WTC11 (cell line): ENCODE data around the gene POPDC3. TPM values are rescaled to one million over a fixed set of nuclear protein-coding genes. Genes with fewer than 3 reads are reported as not detected.

Experiments
- ATAC-seq: fragments of 200-7000 bp; cut with Tn5 transposase; 2 replicates; pipeline ENCODE4 v1.10.0; 2021; ENCODE audit warnings: mild to moderate bottlenecking, moderate library complexity
- CTCF ChIA-PET: fragments of 300-600 bp; sonication (Branson Sonifier 250); formaldehyde crosslinking; loops from one replicate; lab custom pipeline; 2021; ENCODE audit warnings: antibody characterized with exemption; lab: Charles Lee
- POLR2A ChIA-PET: fragments of 350-600 bp; sonication (Branson Sonifier 250); formaldehyde crosslinking; loops from one replicate; lab custom pipeline; 2021; ENCODE audit warnings: antibody characterized with exemption; lab: Charles Lee
- DNase-seq: peaks from one replicate; pipeline ENCODE4 v3.0.0; 2021; ENCODE audit warnings: low spot score
- H3K27ac Mint-ChIP-seq: 2 replicates; pipeline ENCODE4 v1.8.0; 2021; ENCODE audit warnings: mixed read lengths
- H3K27me3 Mint-ChIP-seq: 2 replicates; pipeline ENCODE4 v1.8.0; 2021; ENCODE audit warnings: low read depth, mild to moderate bottlenecking, moderate library complexity, mixed read lengths
- H3K36me3 Mint-ChIP-seq: 2 replicates; pipeline ENCODE4 v1.8.0; 2021; ENCODE audit warnings: mixed read lengths
- H3K4me1 Mint-ChIP-seq: 2 replicates; pipeline ENCODE4 v1.8.0; 2022; ENCODE audit warnings: mixed read lengths
- H3K4me3 Mint-ChIP-seq: 2 replicates; pipeline ENCODE4 v1.8.0; 2021; ENCODE audit warnings: mild to moderate bottlenecking, moderate library complexity, mixed read lengths
- H3K9me3 Mint-ChIP-seq: 2 replicates; pipeline ENCODE4 v1.8.0; 2021; ENCODE audit warnings: mixed read lengths
- ATF1 ChIP-seq: sonication (generic); formaldehyde crosslinking; IDR thresholded peaks from 2 replicates; pipeline ENCODE4 v1.8.1; 2023; ENCODE audit warnings: mild to moderate bottlenecking, moderate library complexity, missing genetic modification reagents
- ATF2 ChIP-seq: sonication (generic); formaldehyde crosslinking; IDR thresholded peaks from 2 replicates; pipeline ENCODE4 v1.8.1; 2022; ENCODE audit warnings: low read depth, missing genetic modification reagents, borderline replicate concordance
- ATF3 ChIP-seq: sonication (generic); formaldehyde crosslinking; conservative IDR thresholded peaks from 2 replicates; pipeline ENCODE4 v1.8.1; 2022; ENCODE audit warnings: mild to moderate bottlenecking, missing genetic modification reagents
- CBFB ChIP-seq: sonication (generic); formaldehyde crosslinking; IDR thresholded peaks from 2 replicates; pipeline ENCODE4 v1.8.1; 2022; ENCODE audit warnings: mild to moderate bottlenecking, low read depth, missing genetic modification reagents
- CDX4 ChIP-seq: fragments of 250-450 bp; sonication (Bioruptor Pico); IDR thresholded peaks from 2 replicates; pipeline ENCODE4 v1.9.0; 2021; ENCODE audit warnings: moderate library complexity, mild to moderate bottlenecking, inconsistent platforms, borderline replicate concordance
- CREB1 ChIP-seq: sonication (generic); formaldehyde crosslinking; IDR thresholded peaks from 2 replicates; pipeline ENCODE4 v1.8.0; 2023; ENCODE audit warnings: mild to moderate bottlenecking, missing genetic modification reagents
- CTCF ChIP-seq: fragments of 200-600 bp; IDR thresholded peaks from 2 replicates; pipeline ENCODE4 v1.8.0; 2022; ENCODE audit warnings: antibody characterized with exemption
- E2F4 ChIP-seq: sonication (generic); formaldehyde crosslinking; IDR thresholded peaks from 2 replicates; pipeline ENCODE4 v1.8.1; 2022; ENCODE audit warnings: low read depth, mild to moderate bottlenecking, moderate library complexity, missing genetic modification reagents, borderline replicate concordance
- ELF4 ChIP-seq: sonication (generic); formaldehyde crosslinking; IDR thresholded peaks from 2 replicates; pipeline ENCODE4 v1.8.1; 2022; ENCODE audit warnings: low read depth, mild to moderate bottlenecking, moderate library complexity, missing genetic modification reagents
- FOXP4 ChIP-seq: sonication (generic); formaldehyde crosslinking; IDR thresholded peaks from 2 replicates; pipeline ENCODE4 v1.8.0; 2022; ENCODE audit warnings: mild to moderate bottlenecking, missing genetic modification reagents
- JUN ChIP-seq: sonication (generic); formaldehyde crosslinking; IDR thresholded peaks from 2 replicates; pipeline ENCODE4 v1.8.0; 2023; ENCODE audit warnings: mild to moderate bottlenecking, missing genetic modification reagents
- MYBL2 ChIP-seq: sonication (generic); formaldehyde crosslinking; IDR thresholded peaks from 2 replicates; pipeline ENCODE4 v1.8.1; 2023; ENCODE audit warnings: mild to moderate bottlenecking, moderate library complexity, missing genetic modification reagents
- NFE2L1 ChIP-seq: sonication (generic); formaldehyde crosslinking; IDR thresholded peaks from 2 replicates; pipeline ENCODE4 v1.8.1; 2023; ENCODE audit warnings: missing genetic modification reagents
- NR3C1 ChIP-seq: sonication (generic); formaldehyde crosslinking; conservative IDR thresholded peaks from 2 replicates; pipeline ENCODE4 v1.8.1; 2023; ENCODE audit warnings: low read depth, mild to moderate bottlenecking, missing genetic modification reagents
- PRRX2 ChIP-seq: fragments of 250-450 bp; sonication (Bioruptor Pico); IDR thresholded peaks from 2 replicates; pipeline ENCODE4 v1.8.0; 2021; ENCODE audit warnings: mild to moderate bottlenecking
- RORB ChIP-seq: fragments of 250-450 bp; sonication (Bioruptor Pico); IDR thresholded peaks from 2 replicates; pipeline ENCODE4 v1.9.0; 2021; ENCODE audit warnings: mild to moderate bottlenecking
- STAT6 ChIP-seq: sonication (generic); formaldehyde crosslinking; conservative IDR thresholded peaks from 2 replicates; pipeline ENCODE4 v1.8.1; 2023; ENCODE audit warnings: mild to moderate bottlenecking, low read depth, missing genetic modification reagents, moderate library complexity
- ZBTB21 ChIP-seq: sonication (generic); formaldehyde crosslinking; IDR thresholded peaks from 2 replicates; pipeline ENCODE4 v1.8.1; 2023; ENCODE audit warnings: mild to moderate bottlenecking, missing genetic modification reagents, borderline replicate concordance
- ZNF416 ChIP-seq: fragments of 250-450 bp; sonication (Bioruptor Pico); IDR thresholded peaks from 2 replicates; pipeline ENCODE4 v1.9.0; 2021; ENCODE audit warnings: mild to moderate bottlenecking, inconsistent platforms
- ZNF512 ChIP-seq: sonication (generic); formaldehyde crosslinking; IDR thresholded peaks from 2 replicates; pipeline ENCODE4 v1.8.1; 2022; ENCODE audit warnings: missing genetic modification reagents, borderline replicate concordance
- total RNA-seq: library from RNA; stranded (reverse); gene quantifications from 3 replicates; pipeline ENCODE4 v1.2.3, GENCODE V29; 2021

The POPDC3 gene
- total RNA-seq, 1 experiment from 2014 or later = 2.7 TPM

- Mint-ChIP-seq H3K36me3 (no peaks in the 10 kb centered on the region), H3K9me3 (peaks cover 4% of the 10 kb centered on the region; the same call in 1 of the 2 replicates), H3K27ac (no peak overlapping the region), H3K4me3 (no peak overlapping the region), H3K27me3 (no peaks in the 10 kb centered on the region), H3K4me1 (no peaks in the 10 kb centered on the region)
- ATAC-seq (no peak), DNase-seq (no peak)
- no peak for TF ChIP-seq CDX4 (CRISPR knock-in tag)
- TF ChIP-seq CREB1 (CRISPR knock-in tag) = no peak
- no peak for TF ChIP-seq ATF3 (CRISPR knock-in tag)
- no peak for TF ChIP-seq NR3C1 (CRISPR knock-in tag)
- no peak for TF ChIP-seq E2F4 (CRISPR knock-in tag)
- no peak for TF ChIP-seq CBFB
- no peak for TF ChIP-seq ZNF416 (CRISPR knock-in tag)
- TF ChIP-seq ZBTB21 (CRISPR knock-in tag) = no peak
- CTCF ChIA-PET = no interaction called here
- POLR2A ChIA-PET = no interaction called here
Observed at GRCh38 chr6:105215506-105215905, 35.7 kb upstream of the POPDC3 start.

- POLR2A ChIA-PET = no interaction called here
- Mint-ChIP-seq H3K27ac (no peak overlapping the region), H3K36me3 (no peaks in the 10 kb centered on the region), H3K9me3 (peaks cover 4% of the 10 kb centered on the region; the same call in 1 of the 2 replicates), H3K4me3 (no peak overlapping the region), H3K27me3 (no peaks in the 10 kb centered on the region), H3K4me1 (peaks cover 3% of the 10 kb centered on the region; the same call in 1 of the 2 replicates)
- DNase-seq = no peak
- TF ChIP-seq ATF2 (CRISPR knock-in tag) (no peak), CTCF (no peak), ATF1 (no peak), ZNF512 (CRISPR knock-in tag) (no peak), RORB (no peak), NFE2L1 (CRISPR knock-in tag) (no peak), ELF4 (no peak), CBFB (no peak), JUN (CRISPR knock-in tag) (no peak)
- no peak for ATAC-seq
- CTCF ChIA-PET = no interaction called here
Observed at GRCh38 chr6:105214668-105215067, 34.9 kb upstream of the POPDC3 start.

GRCh38 chr6:105213272-105213671 is 33.5 kb upstream of the POPDC3 start:
- H3K27ac Mint-ChIP-seq = no peak overlapping the region
- POLR2A ChIA-PET = no interaction called here
- peaks cover 4% of the 10 kb centered on the region; the same call in 1 of the 2 replicates for H3K9me3 Mint-ChIP-seq
- no peaks in the 10 kb centered on the region for H3K36me3 Mint-ChIP-seq
- no peaks in the 10 kb centered on the region for H3K27me3 Mint-ChIP-seq
- CTCF ChIA-PET = no interaction called here
- peaks cover 3% of the 10 kb centered on the region; the same call in 1 of the 2 replicates for H3K4me1 Mint-ChIP-seq
- DNase-seq (no peak), ATAC-seq (no peak)
- no peak overlapping the region for H3K4me3 Mint-ChIP-seq
- no peak for TF ChIP-seq MYBL2 (CRISPR knock-in tag)
- no peak for TF ChIP-seq PRRX2 (CRISPR knock-in tag)
- TF ChIP-seq FOXP4 (CRISPR knock-in tag) = no peak
- TF ChIP-seq STAT6 = no peak
